ENCODE data around the gene PCSK6.
"Not testable (repeated sequence)": the region's sequence is repeated elsewhere in the genome, so short reads cannot be mapped to it uniquely, and the experiment has no call there.

Gene PCSK6

GRCh38 chr15:101376615-101377395, 112.7 kb downstream of the PCSK6 start:
- Mint-ChIP-seq H3K36me3 (no peaks in the 10 kb centered on the region), H3K9me3 (no peaks in the 10 kb centered on the region), H3K4me3 (no peak overlapping the region), H3K27ac (no peak overlapping the region), H3K4me1 (no peaks in the 10 kb centered on the region)
- ATAC-seq (no peak), DNase-seq (ENCODE audit: low spot score in 2 of 2) (no peak)

- DNase-seq (ENCODE audit: low spot score in 2 of 2); ATAC-seq; H3K36me3 Mint-ChIP-seq; H3K9me3 Mint-ChIP-seq; H3K4me3 Mint-ChIP-seq; H3K27ac Mint-ChIP-seq; H3K4me1 Mint-ChIP-seq: not testable (repeated sequence)
Measured at GRCh38 chr15:101375006-101375405, 114.5 kb downstream of the PCSK6 start.

GRCh38 chr15:101374326-101374725, 115.2 kb downstream of the PCSK6 start:
- Mint-ChIP-seq H3K36me3 (no peaks in the 10 kb centered on the region), H3K4me1 (no peaks in the 10 kb centered on the region), H3K4me3 (no peak overlapping the region), H3K9me3 (no peaks in the 10 kb centered on the region), H3K27ac (no peak overlapping the region)
- ATAC-seq (no peak), DNase-seq (ENCODE audit: low spot score in 2 of 2) (no peak)

GRCh38 chr15:101373577-101373976, 115.9 kb downstream of the PCSK6 start:
- Mint-ChIP-seq H3K4me3 (no peak overlapping the region), H3K27ac (no peak overlapping the region), H3K36me3 (no peaks in the 10 kb centered on the region), H3K4me1 (no peaks in the 10 kb centered on the region), H3K9me3 (no peaks in the 10 kb centered on the region)
- no peak for DNase-seq (ENCODE audit: low spot score in 2 of 2)
- ATAC-seq, result no peak

GRCh38 chr15:101372960-101373525, 116.5 kb downstream of the PCSK6 start:
- Mint-ChIP-seq H3K4me3 (no peak overlapping the region), H3K4me1 (no peaks in the 10 kb centered on the region), H3K9me3 (no peaks in the 10 kb centered on the region), H3K36me3 (no peaks in the 10 kb centered on the region), H3K27ac (no peak overlapping the region)
- no peak for ATAC-seq
- no peak for DNase-seq (ENCODE audit: low spot score in 2 of 2)

- no peak overlapping the region for H3K27ac Mint-ChIP-seq
- no peaks in the 10 kb centered on the region for H3K4me1 Mint-ChIP-seq
- no peak for DNase-seq (ENCODE audit: low spot score in 2 of 2)
- no peak for ATAC-seq
- H3K36me3 Mint-ChIP-seq, result no peaks in the 10 kb centered on the region
- H3K9me3 Mint-ChIP-seq, result no peaks in the 10 kb centered on the region
- no peak overlapping the region for H3K4me3 Mint-ChIP-seq
Measured at GRCh38 chr15:101372149-101372577, 117.3 kb downstream of the PCSK6 start.

GRCh38 chr15:101371519-101371918, 118.0 kb downstream of the PCSK6 start:
- H3K4me1 Mint-ChIP-seq, result no peaks in the 10 kb centered on the region
- H3K4me3 Mint-ChIP-seq, result no peak overlapping the region
- H3K9me3 Mint-ChIP-seq, result no peaks in the 10 kb centered on the region
- ATAC-seq (no peak), DNase-seq (ENCODE audit: low spot score in 2 of 2) (no peak)
- H3K36me3 Mint-ChIP-seq, result no peaks in the 10 kb centered on the region
- no peak overlapping the region for H3K27ac Mint-ChIP-seq

- H3K27ac Mint-ChIP-seq, result no peak overlapping the region
- DNase-seq (ENCODE audit: low spot score in 2 of 2) (no peak), ATAC-seq (no peak)
- H3K36me3 Mint-ChIP-seq, result no peaks in the 10 kb centered on the region
- H3K9me3 Mint-ChIP-seq, result no peaks in the 10 kb centered on the region
- no peaks in the 10 kb centered on the region for H3K4me1 Mint-ChIP-seq
- H3K4me3 Mint-ChIP-seq, result no peak overlapping the region
Measured at GRCh38 chr15:101371081-101371480, 118.4 kb downstream of the PCSK6 start.

- no peaks in the 10 kb centered on the region for H3K4me1 Mint-ChIP-seq
- H3K9me3 Mint-ChIP-seq, result no peaks in the 10 kb centered on the region
- H3K27ac Mint-ChIP-seq, result no peak overlapping the region
- H3K36me3 Mint-ChIP-seq, result no peaks in the 10 kb centered on the region
- no peak overlapping the region for H3K4me3 Mint-ChIP-seq
- no peak for ATAC-seq
- no peak for DNase-seq (ENCODE audit: low spot score in 2 of 2)
Measured at GRCh38 chr15:101370330-101371024, 119.0 kb downstream of the PCSK6 start.

GRCh38 chr15:101369676-101370075, 119.8 kb downstream of the PCSK6 start:
- H3K36me3 Mint-ChIP-seq, result no peaks in the 10 kb centered on the region
- no peaks in the 10 kb centered on the region for H3K9me3 Mint-ChIP-seq
- H3K4me1 Mint-ChIP-seq, result no peaks in the 10 kb centered on the region
- no peak for ATAC-seq
- no peak overlapping the region for H3K27ac Mint-ChIP-seq
- no peak overlapping the region for H3K4me3 Mint-ChIP-seq
- DNase-seq (ENCODE audit: low spot score in 2 of 2), result no peak

GRCh38 chr15:101368861-101369642, 120.5 kb downstream of the PCSK6 start:
- no peak overlapping the region for H3K4me3 Mint-ChIP-seq
- H3K36me3 Mint-ChIP-seq, result no peaks in the 10 kb centered on the region
- H3K27ac Mint-ChIP-seq, result no peak overlapping the region
- DNase-seq (ENCODE audit: low spot score in 2 of 2) (no peak), ATAC-seq (no peak)
- H3K9me3 Mint-ChIP-seq, result no peaks in the 10 kb centered on the region
- H3K4me1 Mint-ChIP-seq, result no peaks in the 10 kb centered on the region

- no peak for ATAC-seq
- no peaks in the 10 kb centered on the region for H3K9me3 Mint-ChIP-seq
- no peak for DNase-seq (ENCODE audit: low spot score in 2 of 2)
- H3K36me3 Mint-ChIP-seq, result no peaks in the 10 kb centered on the region
- H3K4me1 Mint-ChIP-seq, result no peaks in the 10 kb centered on the region
- no peak overlapping the region for H3K27ac Mint-ChIP-seq
- no peak overlapping the region for H3K4me3 Mint-ChIP-seq
Measured at GRCh38 chr15:101368086-101368780, 121.3 kb downstream of the PCSK6 start.

- H3K36me3 Mint-ChIP-seq, result no peaks in the 10 kb centered on the region
- no peaks in the 10 kb centered on the region for H3K4me1 Mint-ChIP-seq
- no peak overlapping the region for H3K4me3 Mint-ChIP-seq
- DNase-seq (ENCODE audit: low spot score in 2 of 2), result no peak
- H3K9me3 Mint-ChIP-seq, result no peaks in the 10 kb centered on the region
- H3K27ac Mint-ChIP-seq, result no peak overlapping the region
- no peak for ATAC-seq
Measured at GRCh38 chr15:101366853-101367252, 122.7 kb downstream of the PCSK6 start.

- Mint-ChIP-seq H3K9me3 (no peaks in the 10 kb centered on the region), H3K4me3 (no peak overlapping the region), H3K27ac (no peak overlapping the region), H3K4me1 (peaks cover 7% of the 10 kb centered on the region), H3K36me3 (no peaks in the 10 kb centered on the region)
- DNase-seq (ENCODE audit: low spot score in 2 of 2) (no peak), ATAC-seq (no peak)
Measured at GRCh38 chr15:101362986-101363566, 126.4 kb downstream of the PCSK6 start.

Measured in stimulated activated effector memory CD8-positive, alpha-beta T cell treated with anti-CD3 and anti-CD28 coated beads, Interleukin-12 subunit alpha, Interleukin-12 subunit beta, amount 100 ng/mL, for 72 hours (primary cell).